H1 (cell line): Measurements from ENCODE around the gene WDR64. TPM values are rescaled to one million over a fixed set of nuclear protein-coding genes. Genes with fewer than 3 reads are reported as not detected.

Experiments
- CREB1 ChIP-seq: IDR thresholded peaks from 2 replicates; pipeline ENCODE4 v1.6.1; 2012; ENCODE audit warnings: inconsistent platforms
- HDAC2 ChIP-seq, 2 experiments: fragments of 300-600 bp in 1 of 2; sonication (generic) in 1 of 2; IDR thresholded peaks; 2 replicates each; pipeline ENCODE4 v1.6.1; 2011 to 2012; ENCODE audit warnings: low read depth in 2 of 2, low read length in 2 of 2, mild to moderate bottlenecking in 2 of 2, moderate library complexity in 2 of 2, borderline replicate concordance in 1 of 2, inconsistent platforms in 1 of 2
- SIX5 ChIP-seq: IDR thresholded peaks from 2 replicates; pipeline ENCODE4 v1.6.1; 2011; ENCODE audit warnings: mild to moderate bottlenecking, low read depth, low read length
- TAF1 ChIP-seq: IDR thresholded peaks from 2 replicates; pipeline ENCODE4 v1.6.1; 2011; ENCODE audit warnings: mild to moderate bottlenecking, low read depth, low read length
- ZNF274 ChIP-seq: IDR thresholded peaks from 2 replicates; pipeline ENCODE4 v1.7.0; 2012; ENCODE audit warnings: low read length, borderline replicate concordance; ENCODE audit errors: extremely low read depth
- polyA plus RNA-seq, 7 experiments: library from polyadenylated mRNA; depleted of rRNA in 3 of 7; stranded (reverse) in 5 of 7; unstranded in 2 of 7; fragments of >200 nt in 5 of 7; fragments of 200-250 nt in 2 of 7; gene quantifications; 1 replicate in 5 of 7; 2 replicates in 1 of 7; 4 replicates in 1 of 7; pipeline versions ENCODE4 v1.2.1 to v1.2.3, GENCODE V29; 2011 to 2013; ENCODE audit warnings: missing spikeins in 2 of 7, mixed read lengths in 2 of 7
- total RNA-seq: library from RNA; stranded (reverse); fragmentation: NEBNext Ultra II Directional; extraction: Animal tissue kit (Norgen Biotek cat#: 25700); gene quantifications from 2 replicates; pipeline ENCODE4 v1.2.1, GENCODE V29; 2021

WDR64 gene
- total and polyA plus RNA-seq, 2 of the 8 experiments (the other 6 are each of a cell fraction or from before 2014, with no cell fraction given): 0.02 TPM; not detected in 1

DNA sequence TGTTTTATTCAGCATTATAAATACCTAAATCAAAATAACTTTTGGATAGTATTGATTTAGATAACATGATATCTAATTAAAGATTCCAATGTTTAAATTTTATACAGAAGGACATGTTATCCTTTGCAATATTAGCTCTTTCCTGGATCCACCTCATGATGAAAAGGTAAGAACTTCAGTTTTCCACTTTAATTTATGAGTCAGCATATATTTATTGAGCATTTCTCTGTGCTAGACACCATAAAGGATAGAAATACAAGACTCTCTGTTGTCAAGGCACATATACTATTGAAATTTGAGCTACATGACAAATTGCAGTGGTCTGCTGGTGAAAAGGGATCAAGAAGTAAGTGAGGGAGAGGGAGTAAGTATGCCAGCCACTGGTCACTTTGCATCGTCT lies 127.8 kb downstream of the WDR64 start (continued):
- TF ChIP-seq TAF1 (no peak), SIX5 (no peak), ZNF274 (no peak), HDAC2 (IDR thresholded peaks at IDR 0.05; ENCODE audit: borderline replicate concordance in 1 of 2, low read depth in 2 of 2, low read length in 2 of 2) (no peak), CREB1 (no peak)
